Fibroblast of upper back skin (primary cell): ENCODE results near the gene PRKCA.

Experiments
- DNase-seq: peaks from one replicate; pipeline ENCODE4 v3.0.0-alpha.2; 2013

Gene PRKCA

GRCh38 chr17:66849032-66849655 is 546.7 kb downstream of the PRKCA start:
- no peak for DNase-seq

DNA sequence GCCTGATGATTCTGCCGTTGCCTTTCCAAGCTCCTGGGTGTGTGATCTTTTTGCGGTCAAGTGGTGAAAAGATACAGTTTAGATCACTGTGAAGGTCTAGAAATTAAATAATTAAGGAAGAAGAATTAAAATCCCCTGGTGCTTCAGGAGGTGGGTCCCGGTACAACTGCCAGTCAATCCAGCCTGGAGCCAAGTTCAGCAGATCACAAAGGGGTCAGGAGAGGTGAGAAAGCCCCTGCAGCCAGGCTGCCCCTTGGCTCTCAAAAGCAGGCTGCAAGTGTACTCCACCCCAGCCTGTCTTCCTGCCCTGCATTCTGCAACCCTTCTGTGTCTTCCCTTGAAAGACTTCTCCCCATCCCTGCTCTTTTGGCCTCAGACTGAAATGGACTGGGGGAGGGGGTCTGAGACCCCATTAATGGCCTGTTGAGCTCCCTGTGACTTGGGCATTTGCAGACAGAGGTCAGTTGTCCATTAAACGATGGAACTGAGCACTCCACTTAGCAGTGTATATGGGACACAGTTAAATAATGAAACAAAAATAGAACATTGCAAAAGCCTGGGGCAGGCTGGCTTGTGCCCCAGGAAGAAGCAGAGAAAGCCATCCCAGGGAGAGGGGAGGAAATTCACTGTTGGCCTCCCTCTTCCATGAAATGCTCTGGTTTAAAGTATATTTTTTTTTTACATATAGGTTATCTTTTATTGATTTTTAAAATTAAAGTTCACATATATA is 547.6 kb downstream of the PRKCA start:
- DNase-seq: no peak

DNA sequence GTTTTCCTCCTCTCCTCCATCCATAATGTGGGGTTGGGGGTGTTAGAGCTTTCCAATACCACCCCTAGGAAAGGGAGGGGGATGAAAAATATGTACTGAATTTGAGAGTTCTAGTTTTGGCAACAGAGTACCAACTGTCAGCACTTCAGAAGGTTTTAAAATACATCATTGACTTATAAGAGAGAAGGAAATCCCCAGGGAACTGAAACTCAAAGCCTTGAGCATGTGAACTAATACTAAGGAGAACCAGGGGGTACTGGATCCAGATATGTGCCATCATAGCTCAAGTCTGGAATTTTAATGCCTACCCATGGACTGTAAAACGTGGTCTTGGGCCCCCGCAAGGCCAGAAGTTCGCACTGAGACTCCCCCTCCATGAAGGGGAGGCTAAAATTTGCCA is 548.3 kb downstream of the PRKCA start:
- DNase-seq: no peak

DNA sequence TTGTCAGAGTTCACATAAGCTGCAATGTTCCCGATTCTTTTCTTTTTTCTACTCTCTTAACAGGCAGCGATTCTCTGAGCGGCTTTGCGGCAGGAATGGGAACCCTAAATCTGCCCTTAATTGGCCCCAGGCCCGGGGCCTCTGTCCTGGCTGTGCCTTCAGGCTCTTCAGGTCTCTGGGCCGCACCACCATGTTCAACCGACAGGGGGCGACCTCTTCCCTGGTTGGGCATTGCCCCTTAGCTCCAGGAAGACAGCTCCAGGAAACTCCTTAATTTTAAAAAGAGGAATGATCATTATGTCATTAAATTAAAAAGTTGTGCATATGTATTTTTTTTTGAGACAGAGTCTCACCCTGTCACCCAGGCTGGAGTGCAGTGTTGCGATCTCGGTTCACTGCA is 552.8 kb downstream of the PRKCA start:
- no peak for DNase-seq

GRCh38 chr17:66858226-66859083 is 556.0 kb downstream of the PRKCA start:
- DNase-seq: no peak

DNA sequence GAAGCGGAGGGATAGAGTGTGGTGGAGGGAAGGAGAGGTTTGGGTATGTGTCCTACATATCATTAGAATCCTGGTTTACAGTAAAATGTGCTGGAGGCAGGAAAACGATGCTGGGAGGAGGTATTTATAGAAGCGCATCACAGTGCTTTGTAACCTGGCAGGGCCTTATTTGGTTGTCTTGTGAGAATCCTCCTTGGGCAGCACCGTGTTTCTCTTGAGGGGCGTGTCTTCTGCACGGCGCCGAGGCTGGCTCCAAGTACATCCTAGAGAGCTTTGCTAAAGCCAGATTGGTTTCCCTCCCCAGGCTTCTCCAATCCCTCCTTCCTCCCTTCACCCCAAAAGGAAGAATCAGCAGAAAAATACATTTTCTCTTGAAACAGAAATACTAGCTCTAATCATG is 556.9 kb downstream of the PRKCA start:
- DNase-seq: no peak

DNA sequence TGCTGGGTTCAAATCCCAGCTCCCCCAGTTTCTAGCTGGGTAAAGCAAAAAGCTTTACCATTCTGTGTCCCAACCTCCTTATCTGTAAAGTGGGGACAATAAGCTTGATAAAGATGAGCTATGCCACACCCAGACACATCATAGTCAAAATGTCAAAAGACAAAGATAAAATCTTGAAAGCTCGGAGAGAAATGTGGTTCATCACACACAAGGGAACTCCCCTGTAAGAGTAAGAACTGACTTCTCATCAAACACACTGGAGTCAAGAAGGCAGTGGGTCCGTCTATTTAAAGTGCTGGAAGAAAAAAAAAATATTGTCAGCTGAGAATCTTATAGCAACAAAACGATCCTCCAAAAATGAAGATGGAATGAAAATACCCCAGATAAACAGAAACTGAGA is 557.8 kb downstream of the PRKCA start:
- DNase-seq: no peak
